Thyroid gland (tissue), 4 donors: ENCODE data around the gene ASB2. TPM values are rescaled to one million over a fixed set of nuclear protein-coding genes. Genes with fewer than 3 reads are reported as not detected.

Source experiments
- DNase-seq, 2 donors: peaks; one replicate each; pipeline ENCODE4 v3.0.0-alpha.2; 2019
- H3K27ac ChIP-seq, 3 donors: fragments of 200-600 bp; sonication (generic); 1 replicate in 2 of 3; 2 replicates in 1 of 3; pipeline ENCODE4 v1.5.1; 2016 to 2019; ENCODE audit warnings: mild to moderate bottlenecking in 1 of 3, moderate library complexity in 1 of 3
- H3K27me3 ChIP-seq: fragments of 200-600 bp; sonication (generic); one replicate; pipeline ENCODE4 v1.5.1; 2019
- H3K36me3 ChIP-seq, 2 donors: fragments of 200-600 bp; sonication (generic); one replicate each; pipeline ENCODE4 v1.5.1; 2016 to 2019
- H3K4me1 ChIP-seq, 2 donors: fragments of 200-600 bp; sonication (generic); one replicate each; pipeline ENCODE4 v1.5.1; 2017 to 2019
- H3K4me3 ChIP-seq, 3 donors: fragments of 200-600 bp; sonication (generic); replicated peaks in 1 of 3; 1 replicate in 2 of 3; 2 replicates in 1 of 3; pipeline ENCODE4 v1.5.1; 2016; ENCODE audit warnings: mild to moderate bottlenecking in 1 of 3
- H3K9me3 ChIP-seq: fragments of 200-600 bp; sonication (generic); one replicate; pipeline ENCODE4 v1.5.1; 2017
- POLR2A ChIP-seq, 2 donors: fragments of 450-650 bp; IDR thresholded peaks; one replicate each; pipeline ENCODE4 v1.6.1; 2017; ENCODE audit warnings: antibody characterized with exemption in 2 of 2, mild to moderate bottlenecking in 2 of 2, moderate library complexity in 1 of 2
- WGBS, 2 donors: methylation state at CpG; one replicate each; pipeline ENCODE4 v1.1.5; 2017; 5-methylcytosine and 5-hydroxymethylcytosine counted together
- intact Hi-C: fragments of 100-400 bp; cut with DNase I; formaldehyde crosslinking; loops from one replicate; pipeline ENCODE4 v1.15.1; 2023
- total RNA-seq, 4 donors: library from RNA; depleted of rRNA; stranded (reverse); fragments of >200 nt; gene quantifications; one replicate each; pipeline ENCODE4 v1.2.3, GENCODE V29; 2016
- TF ChIP-seq, protein P1 (sequence below), 6 experiments: fragments of 200-600 bp in 3 of 6; fragments of 450-650 bp in 3 of 6; sonication (generic) in 3 of 6; IDR thresholded peaks; one replicate each; pipeline ENCODE4 v1.5.1; 2016 to 2019; ENCODE audit warnings: antibody characterized with exemption in 6 of 6, mild to moderate bottlenecking in 2 of 6, inconsistent platforms in 1 of 6, moderate library complexity in 1 of 6

ASB2 gene
- total RNA-seq, 4 donors from 2014 or later, result 0.67 to 3.8 (median 0.79) TPM; not detected in 1

DNA sequence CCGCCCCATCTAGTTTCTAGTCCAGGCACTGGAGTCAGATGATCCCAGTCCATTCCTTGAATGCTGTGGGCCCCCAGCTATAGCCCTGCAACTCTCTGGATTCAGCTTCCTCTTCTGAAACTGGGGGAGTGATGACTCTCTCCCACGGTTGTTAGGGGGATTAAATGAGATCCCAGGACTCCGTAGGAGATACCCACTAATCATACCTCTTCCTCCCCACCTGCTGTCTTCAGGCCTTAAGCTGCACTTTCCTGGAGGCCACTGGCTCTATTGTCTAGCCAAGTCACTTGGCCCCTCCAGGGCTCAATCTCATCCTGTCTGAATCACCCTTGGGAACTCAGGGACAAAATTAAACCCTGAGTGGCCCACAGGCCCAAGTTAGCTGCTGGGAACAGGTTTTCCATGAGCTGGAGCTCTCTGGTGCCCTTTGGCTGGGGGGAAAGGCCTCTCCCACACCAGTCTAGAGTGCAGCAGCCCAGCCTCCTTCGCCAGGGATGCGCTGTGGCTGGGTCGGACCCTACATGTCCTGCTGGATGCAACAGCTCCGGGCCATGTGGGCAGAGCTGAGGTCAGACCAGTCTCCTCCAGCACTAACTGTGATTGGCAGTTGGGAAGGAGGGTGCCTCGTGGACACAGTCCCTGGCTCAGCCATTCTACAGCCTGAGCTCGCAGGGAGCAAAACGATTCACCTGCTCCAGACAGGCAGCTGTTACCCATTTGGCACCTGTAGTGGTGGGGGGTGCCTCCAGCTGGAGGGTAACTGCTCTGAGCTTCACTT, 6.0 kb upstream of the ASB2 start:
- DNase-seq, result no peak
- TF ChIP-seq POLR2A (IDR thresholded peaks at IDR 0.05), result no peak
- TF ChIP-seq, protein P1, sequence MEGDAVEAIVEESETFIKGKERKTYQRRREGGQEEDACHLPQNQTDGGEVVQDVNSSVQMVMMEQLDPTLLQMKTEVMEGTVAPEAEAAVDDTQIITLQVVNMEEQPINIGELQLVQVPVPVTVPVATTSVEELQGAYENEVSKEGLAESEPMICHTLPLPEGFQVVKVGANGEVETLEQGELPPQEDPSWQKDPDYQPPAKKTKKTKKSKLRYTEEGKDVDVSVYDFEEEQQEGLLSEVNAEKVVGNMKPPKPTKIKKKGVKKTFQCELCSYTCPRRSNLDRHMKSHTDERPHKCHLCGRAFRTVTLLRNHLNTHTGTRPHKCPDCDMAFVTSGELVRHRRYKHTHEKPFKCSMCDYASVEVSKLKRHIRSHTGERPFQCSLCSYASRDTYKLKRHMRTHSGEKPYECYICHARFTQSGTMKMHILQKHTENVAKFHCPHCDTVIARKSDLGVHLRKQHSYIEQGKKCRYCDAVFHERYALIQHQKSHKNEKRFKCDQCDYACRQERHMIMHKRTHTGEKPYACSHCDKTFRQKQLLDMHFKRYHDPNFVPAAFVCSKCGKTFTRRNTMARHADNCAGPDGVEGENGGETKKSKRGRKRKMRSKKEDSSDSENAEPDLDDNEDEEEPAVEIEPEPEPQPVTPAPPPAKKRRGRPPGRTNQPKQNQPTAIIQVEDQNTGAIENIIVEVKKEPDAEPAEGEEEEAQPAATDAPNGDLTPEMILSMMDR (IDR thresholded peaks at IDR 0.05), result no peak
- Histone ChIP-seq H3K4me1 (peaks cover 0 to 7% of the 10 kb centered on the region in 2 donors), H3K27ac (no peak overlapping the region), H3K36me3 (no peaks in the 10 kb centered on the region), H3K4me3 (no peak overlapping the region), H3K27me3 (no peaks in the 10 kb centered on the region), H3K9me3 (no peaks in the 10 kb centered on the region)
- 85 to 90% methylated on average over 2 to 7 of the region's 10 CpGs for WGBS, 2 donors
- intact Hi-C loops, result no loop called here

DNA sequence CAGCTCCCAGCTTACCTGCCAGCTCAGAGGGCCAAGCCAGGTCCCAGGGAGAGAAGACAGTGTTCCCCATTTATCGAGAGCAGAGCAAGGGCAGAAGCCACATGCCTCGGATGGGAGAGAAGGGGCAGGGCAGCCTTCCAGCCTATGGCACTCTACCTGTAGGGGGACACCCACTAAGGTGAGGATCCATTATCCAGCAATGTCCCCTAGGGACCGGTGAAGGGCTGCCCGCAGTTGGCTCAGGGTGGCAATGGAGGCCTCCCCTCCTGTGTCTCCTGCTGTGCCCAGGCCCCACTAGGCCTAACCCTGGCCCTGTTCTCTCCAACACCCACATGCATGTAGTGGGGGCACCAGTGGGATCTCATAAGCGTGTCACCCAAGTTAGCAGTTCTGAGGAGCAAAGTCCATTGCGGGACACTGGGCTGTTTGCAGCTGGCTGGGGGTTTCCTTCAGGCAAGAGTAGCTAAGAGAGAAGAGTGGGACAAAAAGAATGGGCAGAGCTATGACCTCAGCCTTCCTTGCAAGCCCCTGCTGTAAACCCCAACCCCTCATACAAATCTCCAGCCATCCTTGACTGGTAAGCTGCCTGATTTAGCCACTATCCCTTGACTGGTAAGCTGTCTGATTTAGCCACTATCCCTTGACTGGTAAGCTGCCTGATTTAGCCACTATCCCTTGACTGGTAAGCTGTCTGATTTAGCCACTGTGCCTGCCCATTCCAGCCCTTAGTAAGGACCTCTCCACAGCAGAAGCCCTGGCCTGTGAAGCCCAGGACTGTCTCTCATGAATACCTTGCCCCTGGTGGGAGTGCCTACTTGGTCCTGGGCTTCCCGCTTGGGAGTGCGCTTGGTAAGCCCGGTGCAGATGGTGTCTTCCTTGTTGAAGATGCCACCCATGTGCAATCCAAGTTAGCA, 5.2 kb upstream of the ASB2 start:
- TF ChIP-seq POLR2A (IDR thresholded peaks at IDR 0.05), result no peak
- TF ChIP-seq, protein P1 (IDR thresholded peaks at IDR 0.05), result no peak
- H3K9me3 ChIP-seq, result no peaks in the 10 kb centered on the region
- H3K36me3 ChIP-seq, result no peaks in the 10 kb centered on the region
- intact Hi-C loops, result no loop called here
- no peak overlapping the region for H3K27ac ChIP-seq
- DNase-seq, result no peak
- H3K4me1 ChIP-seq, result no peaks in the 10 kb centered on the region
- H3K4me3 ChIP-seq, result no peak overlapping the region
- WGBS, 2 donors, result 98 to 100% methylated on average over 5 to 9 of the region's 9 CpGs
- no peaks in the 10 kb centered on the region for H3K27me3 ChIP-seq

GRCh38 chr14:93980456-93981201, 4.3 kb upstream of the ASB2 start:
- DNase-seq, result no peak
- Histone ChIP-seq H3K4me1 (no peaks in the 10 kb centered on the region), H3K27ac (no peak overlapping the region), H3K36me3 (no peaks in the 10 kb centered on the region), H3K9me3 (no peaks in the 10 kb centered on the region), H3K4me3 (no peak overlapping the region), H3K27me3 (no peaks in the 10 kb centered on the region)
- no peak for TF ChIP-seq POLR2A (IDR thresholded peaks at IDR 0.05)
- TF ChIP-seq, protein P1 (IDR thresholded peaks at IDR 0.05), result no peak
- intact Hi-C loops, result no loop called here
- 59 to 66% methylated on average over 11 of the region's 11 CpGs for WGBS, 2 donors

- Histone ChIP-seq H3K9me3 (no peaks in the 10 kb centered on the region), H3K36me3 (no peaks in the 10 kb centered on the region), H3K27me3 (no peaks in the 10 kb centered on the region), H3K4me3 (no peak overlapping the region), H3K4me1 (no peaks in the 10 kb centered on the region), H3K27ac (no peak overlapping the region)
- TF ChIP-seq, protein P1 (IDR thresholded peaks at IDR 0.05), result no peak
- no peak for TF ChIP-seq POLR2A (IDR thresholded peaks at IDR 0.05)
- 74 to 85% methylated on average over 4 of the region's 4 CpGs for WGBS, 2 donors
- intact Hi-C loops, result no loop called here
- no peak for DNase-seq
Measured at GRCh38 chr14:93978735-93979134, 2.4 kb upstream of the ASB2 start.
